ENCODE data around the gene CST3. TPM values are rescaled to one million over a fixed set of nuclear protein-coding genes. Genes with fewer than 3 reads are reported as not detected.

Gene CST3
- total RNA-seq, 1 experiment from 2014 or later: 262 TPM

- Histone ChIP-seq H3K4me2 (no peak overlapping the region), H3K4me3 (no peak overlapping the region), H3K79me2 (ENCODE audit: low read depth) (no peaks in the 10 kb centered on the region), H3K27me3 (ENCODE audit: insufficient read depth, low read depth) (no peaks in the 10 kb centered on the region), H3F3A (ENCODE audit: insufficient read depth, low read depth) (peaks cover 25% of the 10 kb centered on the region; the same call in 1 of the 2 replicates), H3K9me3 (ENCODE audit: insufficient read depth, low read depth) (no peaks in the 10 kb centered on the region), H3K27ac (no peak overlapping the region), H4K20me1 (ENCODE audit: insufficient read depth) (no peaks in the 10 kb centered on the region), H3K36me3 (ENCODE audit: low read depth) (no peaks in the 10 kb centered on the region), H2AFZ (no peak overlapping the region), H3K9me2 (ENCODE audit: insufficient read depth) (no peaks in the 10 kb centered on the region), H3K4me1 (replicated peaks; ENCODE audit: insufficient read depth) (peaks cover 26% of the 10 kb centered on the region)
- BruUV-seq (replicated peaks): no TSS peak
- ChIA-PET CTCF (no interaction called here), POLR2A (ENCODE audit: unreplicated experiment) (no interaction called here)
- DNase-seq: no peak
- intact Hi-C loops (cut with micrococcal nuclease; ENCODE audit: unreplicated experiment): loop anchor here (10.0 kb wide), 1 partner anchor 447 kb away; no protein-coding TSS in a partner anchor
- no peak for TF ChIP-seq EZH2 (IDR thresholded peaks at IDR 0.05; ENCODE audit: low read depth)
Measured at GRCh38 chr20:23647346-23647745, 9.6 kb upstream of the CST3 start.

- Histone ChIP-seq H3K36me3 (ENCODE audit: low read depth) (no peaks in the 10 kb centered on the region), H2AFZ (no peak overlapping the region), H4K20me1 (ENCODE audit: insufficient read depth) (no peaks in the 10 kb centered on the region), H3K4me1 (replicated peaks; ENCODE audit: insufficient read depth) (peaks cover 36% of the 10 kb centered on the region), H3K27me3 (ENCODE audit: insufficient read depth, low read depth) (no peaks in the 10 kb centered on the region), H3K9me3 (ENCODE audit: insufficient read depth, low read depth) (no peaks in the 10 kb centered on the region), H3K9me2 (ENCODE audit: insufficient read depth) (no peaks in the 10 kb centered on the region), H3K79me2 (ENCODE audit: low read depth) (no peaks in the 10 kb centered on the region), H3F3A (ENCODE audit: insufficient read depth, low read depth) (peaks cover 35% of the 10 kb centered on the region), H3K27ac (peak overlapping the region; percentile 37; the same call in 1 of the 2 replicates), H3K4me2 (peak overlapping the region; percentile 28), H3K4me3 (no peak overlapping the region)
- ChIA-PET CTCF (no interaction called here), POLR2A (ENCODE audit: unreplicated experiment) (no interaction called here)
- TF ChIP-seq EZH2 (IDR thresholded peaks at IDR 0.05; ENCODE audit: low read depth) (no peak), CTCF (conservative IDR thresholded peaks at IDR 0.05) (no peak)
- peak in 1 of 2 experiments; percentile 89 for DNase-seq
- BruUV-seq (replicated peaks): no TSS peak
- intact Hi-C loops (cut with micrococcal nuclease; ENCODE audit: unreplicated experiment): loop anchor here (10.0 kb wide), 1 partner anchor 449 kb away; no protein-coding TSS in a partner anchor
Measured at GRCh38 chr20:23646106-23646873, 8.5 kb upstream of the CST3 start.

- no peak for TF ChIP-seq EZH2 (IDR thresholded peaks at IDR 0.05; ENCODE audit: low read depth)
- TF ChIP-seq CTCF (conservative IDR thresholded peaks at IDR 0.05): no peak
- no peaks in the 10 kb centered on the region for H4K20me1 ChIP-seq (ENCODE audit: insufficient read depth)
- no peaks in the 10 kb centered on the region for H3K9me2 ChIP-seq (ENCODE audit: insufficient read depth)
- peak in 1 of 2 experiments; percentile 6 for DNase-seq
- H3K4me3 ChIP-seq: no peak overlapping the region
- POLR2A ChIA-PET (ENCODE audit: unreplicated experiment): no interaction called here
- CTCF ChIA-PET: no interaction called here
- no peak overlapping the region for H2AFZ ChIP-seq
- H3K4me1 ChIP-seq (replicated peaks; ENCODE audit: insufficient read depth): peaks cover 43% of the 10 kb centered on the region
- H3K36me3 ChIP-seq (ENCODE audit: low read depth): no peaks in the 10 kb centered on the region
- BruUV-seq (replicated peaks): no TSS peak
- H3K9me3 ChIP-seq (ENCODE audit: insufficient read depth, low read depth): no peaks in the 10 kb centered on the region
- H3K27ac ChIP-seq: no peak overlapping the region
- H3K27me3 ChIP-seq (ENCODE audit: insufficient read depth, low read depth): no peaks in the 10 kb centered on the region
- no peak overlapping the region for H3K4me2 ChIP-seq
- no peaks in the 10 kb centered on the region for H3K79me2 ChIP-seq (ENCODE audit: low read depth)
- intact Hi-C loops (cut with micrococcal nuclease; ENCODE audit: unreplicated experiment): loop anchor here (10.0 kb wide), 1 partner anchor 449 kb away; no protein-coding TSS in a partner anchor
- peaks cover 42% of the 10 kb centered on the region for H3F3A ChIP-seq (ENCODE audit: insufficient read depth, low read depth)
Measured at GRCh38 chr20:23645575-23645974, 7.8 kb upstream of the CST3 start.
